Retinal pigment epithelial cell (primary cell): ENCODE results near the gene PLEKHA5.

Source experiments
- DNase-seq: peaks from one replicate; pipeline ENCODE4 v3.0.0-alpha.2; 2010; ENCODE audit warnings: low read depth
- H3K4me3 ChIP-seq: 2 replicates; pipeline ENCODE4 v1.5.1; 2011; ENCODE audit warnings: mild to moderate bottlenecking, low read length, control low read depth, moderate library complexity
- CTCF ChIP-seq: conservative IDR thresholded peaks from 2 replicates; pipeline ENCODE4 v1.5.1; 2011; ENCODE audit warnings: low read depth, low read length, control low read depth, inconsistent platforms

Gene PLEKHA5

GRCh38 chr12:19153396-19153795, 23.9 kb downstream of the PLEKHA5 start:
- no peak for DNase-seq
- TF ChIP-seq CTCF: no peak

GRCh38 chr12:19154686-19155085, 25.2 kb downstream of the PLEKHA5 start:
- no peak for TF ChIP-seq CTCF
- DNase-seq: no peak
- no peak overlapping the region for H3K4me3 ChIP-seq

More at GRCh38 chr12:19153396-19153795, 23.9 kb downstream of the PLEKHA5 start:
- no peak overlapping the region for H3K4me3 ChIP-seq

GRCh38 chr12:19155981-19156734, 26.6 kb downstream of the PLEKHA5 start:
- no peak for TF ChIP-seq CTCF
- no peak overlapping the region for H3K4me3 ChIP-seq
- no peak for DNase-seq

- no peak for DNase-seq
- H3K4me3 ChIP-seq: no peak overlapping the region
- no peak for TF ChIP-seq CTCF
Measured at GRCh38 chr12:19158923-19159322, 29.4 kb downstream of the PLEKHA5 start.

GRCh38 chr12:19161216-19161615, 31.7 kb downstream of the PLEKHA5 start:
- DNase-seq: no peak
- no peak overlapping the region for H3K4me3 ChIP-seq
- no peak for TF ChIP-seq CTCF

GRCh38 chr12:19165451-19165850, 35.9 kb downstream of the PLEKHA5 start:
- no peak for DNase-seq
- TF ChIP-seq CTCF: no peak
- H3K4me3 ChIP-seq: no peak overlapping the region

- no peak for TF ChIP-seq CTCF
- no peak for DNase-seq
- no peak overlapping the region for H3K4me3 ChIP-seq
Measured at GRCh38 chr12:19166387-19166786, 36.9 kb downstream of the PLEKHA5 start.
